Activated CD4-positive, alpha-beta T cell treated with anti-CD3 and anti-CD28 coated beads, Interleukin-2, amount 50 U/mL, for 48 hours (primary cell): ENCODE results near the gene KIF2A.

ENCODE experiments used
- DNase-seq, 2 experiments: peaks; one replicate each; pipeline ENCODE4 v3.0.0-alpha.2; 2020

KIF2A gene

DNA sequence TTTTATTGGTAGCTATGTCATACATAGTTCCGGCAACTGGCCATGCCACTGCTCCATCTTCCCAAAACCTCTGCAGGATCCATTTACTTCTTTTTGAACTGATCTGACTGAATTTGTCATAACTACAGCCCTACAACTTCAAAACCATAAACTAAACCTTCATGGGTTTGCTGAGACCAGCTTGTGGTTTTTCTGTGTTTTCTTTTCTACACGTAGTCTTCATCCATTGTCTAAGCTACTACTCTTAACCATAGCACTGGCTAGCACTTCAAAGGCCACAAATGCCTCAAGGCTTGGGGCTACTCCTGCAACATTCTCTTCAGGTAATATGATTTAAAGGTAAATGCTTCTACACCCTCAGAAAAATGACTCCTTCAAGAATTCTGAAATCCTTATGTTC is 9.0 kb upstream of the KIF2A start:
- no peak for DNase-seq

DNA sequence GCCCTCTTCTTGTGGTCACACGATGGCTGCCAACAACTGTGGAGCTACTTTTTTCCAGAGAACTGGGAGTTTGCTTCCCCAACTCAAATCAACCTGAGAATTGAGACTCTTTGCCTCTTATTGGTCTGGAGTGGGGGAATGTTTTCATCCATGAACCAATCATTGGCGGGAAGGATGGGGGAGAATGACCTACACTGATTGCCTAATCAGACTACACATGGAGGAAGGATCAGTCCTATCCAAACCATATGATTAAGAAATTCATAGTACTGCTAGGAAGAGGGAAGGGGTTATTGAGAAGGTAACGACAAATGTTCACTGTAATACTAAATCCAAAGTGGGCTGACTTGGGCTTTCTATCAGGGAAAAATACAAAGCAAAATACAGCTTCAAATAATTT is 7.9 kb upstream of the KIF2A start:
- no peak for DNase-seq

GRCh38 chr5:62299101-62299500 is 6.9 kb upstream of the KIF2A start:
- DNase-seq = no peak

- DNase-seq = no peak
Observed at GRCh38 chr5:62299600-62299999, 6.4 kb upstream of the KIF2A start.

DNA sequence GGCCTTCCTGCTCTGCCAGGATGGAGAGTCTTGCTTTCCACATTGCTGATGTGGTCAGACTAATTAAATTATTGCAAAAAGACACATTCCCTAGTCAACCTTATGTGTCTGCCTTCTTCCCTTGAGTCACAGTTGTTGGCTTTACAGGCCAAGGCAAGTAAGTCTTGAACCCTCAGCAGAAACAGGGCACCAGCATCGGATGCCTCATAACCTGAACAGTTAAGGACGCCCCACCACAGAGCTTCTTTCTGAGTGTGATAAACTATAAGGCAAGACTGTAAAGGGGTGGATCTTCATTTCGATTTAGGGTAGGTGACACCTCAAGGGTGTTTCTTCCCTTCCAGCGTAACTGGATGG is 670 bp upstream of the KIF2A start:
- peak in 1 of 2 experiments; percentile 43 for DNase-seq

DNA sequence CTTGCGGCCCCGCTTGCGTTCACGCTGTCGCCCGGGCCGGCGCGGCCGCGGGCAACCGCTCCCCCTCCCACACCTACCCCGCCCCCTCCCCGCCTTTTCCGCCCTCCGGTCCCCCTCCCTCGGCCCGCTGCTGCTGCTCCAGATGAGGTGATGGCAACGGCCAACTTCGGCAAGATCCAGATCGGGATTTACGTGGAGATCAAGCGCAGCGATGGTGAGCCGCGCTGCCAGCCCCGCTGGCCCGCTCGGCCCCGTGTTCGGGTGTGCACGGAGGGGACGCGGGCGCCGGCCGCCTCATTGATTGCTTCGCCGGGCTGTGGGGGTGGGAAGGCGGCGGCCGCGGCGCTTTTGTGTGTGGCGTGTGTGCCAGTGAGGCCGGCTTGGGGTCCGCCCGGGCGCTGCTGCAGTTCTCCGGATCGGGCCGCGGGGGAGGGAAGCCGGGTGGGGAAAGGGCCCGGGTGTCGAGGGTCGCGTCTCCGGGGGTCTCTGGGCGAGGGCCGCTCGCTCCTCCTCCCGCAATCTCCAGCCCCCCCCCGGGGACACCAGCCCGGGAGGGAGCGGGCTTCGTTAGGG is 403 bp downstream of the KIF2A start:
- no peak for DNase-seq

GRCh38 chr5:62306896-62307689 is 1.1 kb downstream of the KIF2A start:
- peak; percentile 67 to 72 for DNase-seq

DNA sequence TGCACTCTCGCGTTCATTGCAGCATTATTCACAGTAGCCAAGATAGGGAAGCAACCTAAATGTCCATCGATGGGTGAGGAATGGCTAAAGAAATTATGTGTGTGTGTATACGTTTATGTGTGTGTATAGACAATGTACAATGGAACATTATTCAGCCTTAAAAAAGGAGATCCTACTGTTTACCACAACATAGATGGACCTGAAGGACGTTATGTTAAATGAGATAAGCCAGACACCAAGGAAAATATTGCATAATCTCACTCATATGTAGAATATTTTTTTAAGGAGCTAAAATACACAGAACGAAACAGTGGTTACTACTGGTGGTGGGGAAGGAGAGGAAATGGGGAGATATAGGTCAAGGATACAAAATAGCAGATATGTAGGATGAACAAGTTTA is 2.4 kb downstream of the KIF2A start:
- DNase-seq = no peak

- no peak for DNase-seq
Observed at GRCh38 chr5:62309107-62309506, 3.1 kb downstream of the KIF2A start.

GRCh38 chr5:62310426-62311143 is 4.6 kb downstream of the KIF2A start:
- no peak for DNase-seq

- no peak for DNase-seq
Observed at GRCh38 chr5:62312036-62312435, 6.0 kb downstream of the KIF2A start.

DNA sequence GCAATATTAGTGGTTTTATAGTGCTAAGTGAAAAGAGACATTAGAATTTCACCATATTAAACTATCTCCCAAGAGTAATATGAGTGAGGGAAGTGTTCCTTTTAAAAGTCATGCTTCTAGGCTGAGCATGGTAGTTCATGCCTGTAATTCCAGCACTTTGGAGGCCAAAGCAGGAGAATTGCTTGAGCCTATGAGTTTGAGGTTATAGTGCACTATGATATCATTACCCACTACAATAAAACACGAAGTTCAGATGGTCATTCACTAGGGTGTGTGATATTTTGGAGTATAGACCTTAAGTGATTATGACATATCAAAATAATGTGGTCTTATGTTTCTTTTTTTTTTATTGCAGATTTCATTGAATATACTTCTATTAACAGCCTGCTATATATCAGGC is 6.7 kb downstream of the KIF2A start:
- no peak for DNase-seq

GRCh38 chr5:62314213-62314830 is 8.3 kb downstream of the KIF2A start:
- DNase-seq = no peak

GRCh38 chr5:62315376-62316175 is 9.6 kb downstream of the KIF2A start:
- no peak for DNase-seq

GRCh38 chr5:62316176-62316502 is 10.1 kb downstream of the KIF2A start:
- no peak for DNase-seq

DNA sequence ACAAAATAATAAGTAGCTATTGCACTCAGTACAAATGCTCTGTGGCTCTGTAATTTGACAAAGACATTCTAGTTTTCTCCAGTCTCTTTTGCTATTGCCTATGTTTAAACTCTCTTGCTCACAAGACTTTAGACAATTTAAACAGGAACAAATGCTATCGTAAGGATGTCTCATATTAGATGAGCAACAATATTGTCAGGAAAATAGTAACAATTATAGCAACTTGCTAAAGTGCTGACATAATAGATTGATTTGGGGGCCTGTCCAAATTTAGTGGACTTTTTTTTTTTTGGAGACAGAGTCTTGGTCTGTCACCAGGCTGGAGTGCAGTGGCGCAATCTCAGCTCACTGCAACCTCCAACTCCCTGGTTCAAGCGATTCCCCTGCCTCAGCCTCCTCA is 11.8 kb downstream of the KIF2A start:
- DNase-seq = no peak

DNA sequence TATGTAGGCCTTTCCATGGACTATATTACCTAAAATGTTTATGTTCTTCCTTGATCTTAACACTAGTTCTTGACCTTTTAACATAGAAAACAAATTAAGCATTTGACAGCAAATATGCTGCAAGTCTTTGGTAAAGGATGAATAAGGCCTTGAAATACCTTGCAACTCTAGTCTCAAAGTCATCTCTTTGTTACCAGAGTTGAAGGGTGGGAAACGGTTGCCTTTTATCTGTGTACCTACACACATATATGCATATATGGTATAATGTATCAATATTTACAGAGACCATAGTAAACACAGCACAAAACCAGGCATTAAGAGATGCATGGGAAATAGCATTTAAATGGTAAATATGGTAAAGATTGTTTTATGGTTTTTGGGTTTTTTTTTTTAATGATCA is 16.5 kb downstream of the KIF2A start:
- no peak for DNase-seq

DNA sequence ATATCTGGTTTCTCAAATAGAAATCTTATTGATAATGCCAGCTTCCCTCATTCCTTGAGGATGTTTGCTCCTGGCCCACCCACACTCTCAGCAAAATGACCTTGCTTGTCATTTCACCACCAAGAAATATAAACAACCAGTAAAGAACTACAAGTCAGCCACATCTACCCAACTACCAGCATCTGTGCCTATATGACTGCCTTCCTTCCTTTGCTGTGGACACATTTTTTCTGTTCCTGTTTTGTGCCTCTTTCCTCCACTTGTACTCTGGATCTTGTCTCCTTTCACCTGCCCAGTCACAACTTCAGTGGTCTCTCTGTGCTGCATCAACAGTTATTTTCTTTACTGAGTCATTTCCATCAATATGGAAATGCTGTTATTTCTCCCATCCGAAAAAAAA is 20.3 kb downstream of the KIF2A start:
- DNase-seq = no peak

GRCh38 chr5:62326702-62327101 is 20.7 kb downstream of the KIF2A start:
- DNase-seq = no peak

DNA sequence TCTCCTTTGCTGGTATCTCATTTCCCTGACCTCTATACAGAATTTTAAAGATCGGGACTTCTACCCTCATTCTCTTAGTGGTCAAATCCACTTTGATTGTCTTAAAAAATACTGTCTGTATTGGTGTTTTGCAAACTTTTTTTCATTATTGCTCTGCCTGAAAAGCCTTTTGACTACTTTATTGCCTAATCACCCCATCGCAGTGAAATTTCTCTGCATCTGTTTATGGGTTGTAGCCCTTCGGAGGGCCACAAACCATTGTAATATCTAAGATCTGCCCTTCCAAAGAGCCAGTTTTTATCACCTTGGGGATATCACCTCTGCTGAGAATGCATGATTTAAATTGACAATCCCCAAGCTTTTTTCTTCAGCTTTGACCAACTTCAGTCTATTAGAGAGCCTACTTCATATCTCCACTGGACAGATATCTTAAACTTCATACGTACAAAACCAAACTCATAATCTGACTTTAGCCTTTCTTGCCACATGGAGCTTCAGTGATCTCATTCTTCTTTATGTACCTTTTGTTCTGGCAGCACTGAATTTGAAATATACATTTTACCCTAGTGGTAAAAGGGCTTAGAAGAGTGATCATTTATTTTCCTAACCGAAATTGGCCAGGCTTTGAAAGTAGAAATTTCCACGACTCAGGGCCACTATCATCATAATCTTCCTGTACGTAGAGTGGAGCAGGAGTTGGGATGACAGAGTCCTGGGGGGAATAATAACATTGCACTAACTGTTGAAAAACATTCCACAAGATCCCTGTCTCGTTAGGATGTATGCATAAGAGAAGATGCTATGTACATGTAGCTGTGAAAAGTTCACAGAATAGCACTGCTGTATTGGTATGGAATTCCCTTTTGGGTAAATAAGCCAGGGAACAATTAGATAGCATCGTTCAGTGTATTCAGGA is 21.4 kb downstream of the KIF2A start:
- no peak for DNase-seq

DNA sequence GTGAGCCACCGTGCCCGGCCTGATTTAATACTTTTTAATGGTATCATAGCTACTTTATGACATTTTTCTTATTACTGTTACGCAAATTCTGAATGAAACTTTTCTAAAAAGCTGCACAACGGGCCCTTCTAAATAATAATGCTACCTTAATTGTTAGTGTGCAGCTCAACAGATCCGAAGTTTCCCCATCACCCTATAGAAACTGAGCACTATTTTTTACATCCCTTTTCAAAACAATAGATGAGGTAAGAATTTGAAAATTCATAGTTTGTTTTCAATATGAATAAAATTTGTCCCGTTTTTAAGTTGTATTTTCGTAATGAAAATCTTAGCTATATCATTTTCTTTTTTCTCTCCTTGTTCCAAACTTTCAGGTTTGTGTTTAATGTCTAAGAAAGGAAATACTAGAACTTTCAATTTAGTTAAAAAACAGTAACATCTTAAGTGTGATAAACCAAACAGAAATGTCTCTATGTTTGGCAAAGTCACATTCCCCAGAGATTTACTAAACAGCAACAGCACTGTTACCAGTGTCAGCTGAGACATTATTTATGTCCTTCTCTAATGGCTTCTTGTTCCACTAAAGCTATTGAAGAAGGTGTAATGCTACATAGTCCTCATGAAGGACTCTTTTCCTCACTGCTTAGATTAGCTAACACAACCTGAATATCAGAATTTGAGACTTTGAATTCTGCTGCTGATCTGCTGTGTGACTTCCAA is 22.9 kb downstream of the KIF2A start:
- no peak for DNase-seq
